Head of caudate nucleus (tissue), 42 donors: ENCODE results near the gene LIF.

Experiments used
- DNase-seq, 42 donors: peaks; one replicate each; pipeline versions ENCODE4 v3.0.0 to v3.0.0-alpha.2; 2020 to 2021; ENCODE audit warnings: mixed read lengths in 7 of 42
- intact Hi-C: fragments of 100-400 bp; cut with DNase I; formaldehyde crosslinking; loops from one replicate; pipeline ENCODE4 v1.15.0; 2022

LIF gene

DNA sequence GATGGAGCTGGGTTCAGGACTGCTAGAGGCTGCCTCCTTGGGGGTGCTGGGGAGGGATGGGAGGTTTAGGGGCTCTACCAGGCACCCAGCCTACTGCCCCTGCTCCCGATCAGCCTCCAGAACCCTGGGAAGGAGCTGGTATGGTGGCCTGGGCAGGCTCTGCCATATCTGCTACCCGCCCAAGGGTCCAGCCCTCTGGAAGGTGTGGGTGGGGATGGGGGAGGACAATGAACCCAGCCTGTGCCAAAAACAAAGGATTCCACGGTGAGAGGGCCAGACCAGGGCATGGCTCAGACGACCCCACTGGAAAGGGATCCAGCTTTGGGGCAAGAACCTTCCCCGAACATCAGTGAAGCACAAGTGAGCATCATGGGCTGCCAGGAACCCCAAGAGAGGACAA is 39.8 kb upstream of the LIF start:
- DNase-seq = no peak
- intact Hi-C loops = loop anchor here (2.0 kb wide), 1 partner anchor 104 kb away; no protein-coding TSS in a partner anchor

DNA sequence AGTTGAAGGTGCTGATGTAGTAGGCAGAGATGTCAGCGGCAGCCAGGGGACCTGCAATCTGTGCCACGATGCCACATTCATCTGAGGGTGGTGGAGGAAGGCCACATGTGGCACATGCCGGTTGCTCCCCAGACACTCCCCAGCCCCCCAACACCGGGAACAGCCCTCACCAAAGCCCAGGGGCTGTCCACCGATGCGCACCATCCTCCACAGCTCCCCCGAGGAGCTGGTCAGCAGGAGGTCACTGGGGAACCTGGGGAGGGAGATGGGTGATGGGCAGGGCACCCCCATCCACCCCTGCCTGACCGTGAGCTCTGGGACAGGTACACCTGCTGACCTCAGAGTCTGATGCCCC is 39.3 kb upstream of the LIF start:
- intact Hi-C loops = loop anchor here (2.0 kb wide), 1 partner anchor 105 kb away; no protein-coding TSS in a partner anchor

DNA sequence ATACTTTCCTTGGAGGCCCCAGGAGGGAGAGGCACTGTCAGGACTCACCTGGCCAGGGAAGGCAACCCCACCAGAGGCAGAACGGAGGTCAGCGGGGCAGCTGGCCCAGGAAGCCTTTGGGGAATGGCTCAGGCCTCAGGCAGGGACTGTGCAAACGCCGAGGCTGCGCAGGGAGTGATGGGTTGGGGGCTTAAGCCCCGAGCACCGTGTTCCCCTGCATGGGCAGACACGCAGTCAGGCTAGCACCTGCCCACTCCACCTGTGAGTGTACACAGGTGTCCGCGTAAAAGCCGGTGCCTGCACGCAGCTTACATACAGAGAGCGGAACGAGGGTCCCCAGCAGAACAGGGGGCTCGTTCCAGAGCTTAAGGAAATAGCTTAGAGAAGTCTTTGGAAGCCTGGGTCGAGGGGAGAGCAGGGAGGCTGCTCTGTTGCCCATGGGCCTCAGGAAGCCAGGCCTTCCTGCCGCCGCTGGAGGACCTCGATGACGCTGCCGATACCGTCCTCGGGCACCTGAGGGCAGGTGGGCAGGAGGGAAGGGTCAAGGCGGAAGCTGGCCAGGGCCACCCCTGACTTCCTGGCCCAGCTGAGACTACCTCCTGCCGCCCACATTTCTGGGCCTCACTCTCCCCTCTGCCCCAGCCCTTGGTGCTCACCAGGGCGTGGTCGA is 38.8 kb upstream of the LIF start:
- intact Hi-C loops = no loop called here
- no peak for DNase-seq

More for the DNA sequence above, 39.3 kb upstream of the LIF start:
- no peak for DNase-seq

DNA sequence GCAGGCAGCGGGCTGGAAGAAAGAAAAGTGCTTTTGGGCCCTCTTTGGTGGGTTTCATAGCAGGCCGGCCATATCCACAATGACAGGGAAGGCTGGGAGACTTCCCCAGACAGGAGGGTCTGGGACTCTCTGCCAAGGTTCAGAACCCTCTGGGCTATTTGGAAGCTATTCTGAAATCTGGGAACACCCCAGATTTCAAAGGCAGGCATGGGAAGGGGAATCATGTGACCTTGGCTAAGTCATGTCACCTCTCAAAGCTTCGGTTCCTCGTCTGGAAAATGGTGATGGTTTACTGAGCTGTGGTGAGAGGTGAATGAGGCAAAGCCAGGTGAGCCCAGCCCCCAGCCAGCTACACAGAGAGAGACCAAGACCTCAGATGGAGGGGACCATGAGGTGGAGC is 38.1 kb upstream of the LIF start:
- no peak for DNase-seq
- intact Hi-C loops = no loop called here

DNA sequence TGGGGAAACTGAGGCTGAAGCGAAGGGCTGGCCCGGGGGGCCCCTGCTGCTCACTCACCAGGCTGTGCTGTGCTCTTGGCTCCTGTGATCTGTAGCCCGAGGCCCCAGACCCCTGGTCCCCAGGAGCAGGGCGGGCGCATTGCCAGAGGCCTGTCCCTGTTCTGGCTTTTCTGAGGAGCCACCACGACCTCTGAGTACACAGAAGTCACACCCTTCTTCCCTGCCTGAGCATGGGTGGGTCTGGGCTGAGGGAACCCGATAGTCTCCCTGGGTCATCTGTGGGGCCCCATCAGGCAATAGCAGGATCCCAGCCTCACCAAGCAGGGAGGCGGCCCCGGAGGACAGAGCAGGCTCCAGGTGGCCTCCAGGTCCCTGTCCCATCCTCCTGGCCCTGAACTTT is 37.6 kb upstream of the LIF start:
- intact Hi-C loops = no loop called here
- DNase-seq = no peak

DNA sequence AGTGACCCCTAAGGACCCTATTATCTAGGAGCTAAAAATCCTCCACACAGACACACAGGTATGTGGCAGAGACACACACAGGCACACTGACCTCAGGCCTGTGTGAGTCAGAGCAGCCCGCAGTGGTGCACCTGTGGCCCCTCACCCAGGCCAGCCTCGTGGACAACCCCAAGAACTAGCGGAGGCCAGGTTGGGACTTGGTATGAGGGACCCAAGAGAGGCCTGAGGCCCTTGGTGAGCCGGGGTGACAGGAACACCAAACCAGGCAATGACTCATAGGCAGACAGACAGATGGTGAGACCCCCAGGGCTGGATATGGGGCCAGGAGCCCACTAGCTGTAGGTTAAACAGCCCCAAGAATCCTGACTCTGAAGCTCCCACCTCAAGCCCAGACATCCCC is 36.8 kb upstream of the LIF start:
- intact Hi-C loops = no loop called here

DNA sequence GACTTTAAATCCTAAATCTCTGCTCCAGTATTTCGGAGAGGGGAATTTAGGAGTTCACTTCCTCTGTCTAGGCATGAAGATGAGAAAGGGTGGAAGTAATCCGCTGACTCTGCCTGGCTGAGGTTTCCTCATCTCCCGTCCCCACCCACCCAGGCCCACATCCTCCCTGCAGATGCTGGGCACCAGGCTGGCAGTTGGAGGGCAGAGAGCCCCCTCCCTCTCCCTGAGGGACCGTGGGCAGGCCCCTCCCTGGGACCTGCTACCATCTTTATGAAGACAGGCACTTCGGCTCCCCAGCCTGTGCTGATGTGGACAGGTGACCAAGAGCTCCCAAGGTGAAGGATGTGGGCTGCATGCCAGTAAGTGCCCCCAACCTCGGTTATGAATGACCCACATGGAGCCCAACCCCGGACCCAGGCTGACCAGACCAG is 36.1 kb upstream of the LIF start:
- DNase-seq = no peak
- intact Hi-C loops = no loop called here

More for the DNA sequence above, 36.8 kb upstream of the LIF start:
- no peak for DNase-seq

DNA sequence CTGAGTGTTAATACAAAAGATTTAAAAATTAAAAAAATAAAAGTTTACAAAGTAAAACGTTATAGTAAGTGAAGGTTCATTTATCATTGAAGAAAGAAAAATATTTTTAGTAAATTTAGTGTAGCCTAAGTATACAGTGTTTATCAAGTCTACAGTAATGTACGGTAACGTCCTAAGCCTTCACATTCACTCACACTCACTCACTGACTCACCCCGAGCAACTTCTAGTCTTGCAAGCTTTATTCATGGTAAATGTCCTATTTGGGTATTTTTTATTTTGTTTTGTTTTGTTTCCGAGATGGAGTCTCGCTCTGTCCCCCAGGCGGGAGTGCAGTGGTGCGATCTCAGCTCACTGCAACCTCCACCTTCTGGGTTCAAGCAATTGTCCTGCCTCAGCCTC is 33.9 kb upstream of the LIF start:
- intact Hi-C loops = no loop called here
- DNase-seq = no peak

DNA sequence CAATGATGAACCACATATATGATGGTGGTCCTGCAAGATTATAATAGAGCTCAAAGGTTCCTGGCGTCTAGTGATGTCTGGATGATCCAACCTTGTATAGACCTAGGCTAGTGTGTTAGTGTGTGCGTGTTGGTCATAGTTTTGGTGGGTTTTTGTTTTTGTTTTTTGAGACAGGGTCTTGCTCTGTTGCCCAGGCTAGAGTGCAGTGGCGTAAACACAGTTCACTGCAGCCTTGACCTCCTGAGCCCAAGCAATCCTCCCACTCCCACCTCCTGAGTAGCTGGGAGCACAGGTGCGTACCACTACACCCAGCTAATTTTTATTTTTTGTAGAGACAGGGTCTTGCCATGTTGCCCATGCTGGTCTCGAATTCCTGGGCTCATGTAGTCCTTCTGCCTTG is 33.4 kb upstream of the LIF start:
- DNase-seq = no peak
- intact Hi-C loops = no loop called here

DNA sequence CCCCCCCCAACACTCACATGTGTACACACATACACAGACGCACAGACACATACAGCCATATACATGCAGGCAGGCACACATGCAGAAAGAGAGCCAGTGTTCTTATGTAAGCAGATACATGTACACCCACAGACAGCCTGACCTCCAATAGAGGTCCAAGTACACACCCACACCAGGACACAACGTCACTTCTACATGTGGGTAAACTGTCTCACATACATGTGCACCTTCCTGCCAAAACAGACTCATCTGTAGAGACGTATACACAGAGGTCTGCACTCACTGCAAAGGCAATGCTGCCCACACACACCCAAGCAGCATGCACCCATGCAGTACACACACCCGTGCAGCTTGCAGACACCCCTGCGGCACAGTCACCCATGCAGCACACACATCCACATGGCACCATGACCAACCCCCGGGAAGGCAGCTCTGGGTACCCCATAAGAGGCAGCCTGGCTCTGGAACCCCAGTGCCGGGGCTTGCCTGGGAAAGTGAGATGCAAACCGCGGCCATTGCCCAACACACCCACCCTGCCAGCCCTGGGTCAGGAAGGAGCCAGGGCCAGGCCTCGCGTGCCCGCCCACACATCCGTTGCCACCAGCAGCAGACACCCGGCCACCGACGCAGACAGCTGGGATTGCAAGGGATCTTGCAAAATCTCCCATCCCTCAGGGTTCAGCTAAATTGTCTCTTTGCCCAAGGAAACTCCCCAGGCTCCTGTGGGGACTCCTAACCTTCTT is 32.7 kb upstream of the LIF start:
- peak in 20 of 42 donors; percentile 27 to 74 (median 48) for DNase-seq
- intact Hi-C loops = no loop called here

DNA sequence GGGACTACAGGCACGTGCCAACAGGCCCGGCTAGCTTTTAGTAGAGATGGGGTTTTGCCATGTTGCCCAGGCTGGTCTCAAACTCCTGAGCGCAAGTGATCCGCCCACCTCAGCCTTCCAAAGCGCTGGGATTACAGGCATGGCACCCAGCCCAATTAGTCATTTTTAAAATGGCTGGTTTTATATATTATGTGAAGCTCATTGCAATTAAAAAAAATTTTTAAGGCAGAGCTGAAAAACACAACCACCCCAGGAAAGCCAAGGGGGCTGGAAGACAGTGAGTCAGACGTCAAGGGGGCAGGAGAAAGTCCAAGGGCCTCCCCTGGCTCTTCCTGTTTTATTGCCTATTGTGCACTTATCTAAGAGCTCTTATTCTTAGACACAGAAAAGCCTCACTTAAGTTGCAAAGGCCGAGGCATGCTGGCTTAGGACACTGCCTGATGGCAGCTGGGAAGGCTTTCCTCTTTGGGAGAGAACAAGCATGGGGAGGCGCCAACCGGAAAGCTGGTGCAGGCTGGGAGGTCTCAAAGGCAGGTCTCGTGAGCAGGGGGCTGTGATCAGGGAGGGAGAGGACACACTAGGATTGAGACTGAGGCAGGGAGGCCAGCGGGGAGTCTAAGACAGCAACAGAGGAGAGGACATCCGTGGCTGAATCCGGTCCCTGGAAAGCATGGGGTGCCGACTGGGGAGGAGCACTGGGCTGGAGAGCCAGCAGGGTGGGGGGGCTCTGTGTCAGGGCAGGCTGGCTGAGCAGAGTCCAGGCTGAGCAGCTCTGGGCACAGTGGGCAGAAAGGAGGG is 31.2 kb upstream of the LIF start:
- intact Hi-C loops = no loop called here
- peak in 10 of 42 donors; percentile 9 to 64 (median 34) for DNase-seq

DNA sequence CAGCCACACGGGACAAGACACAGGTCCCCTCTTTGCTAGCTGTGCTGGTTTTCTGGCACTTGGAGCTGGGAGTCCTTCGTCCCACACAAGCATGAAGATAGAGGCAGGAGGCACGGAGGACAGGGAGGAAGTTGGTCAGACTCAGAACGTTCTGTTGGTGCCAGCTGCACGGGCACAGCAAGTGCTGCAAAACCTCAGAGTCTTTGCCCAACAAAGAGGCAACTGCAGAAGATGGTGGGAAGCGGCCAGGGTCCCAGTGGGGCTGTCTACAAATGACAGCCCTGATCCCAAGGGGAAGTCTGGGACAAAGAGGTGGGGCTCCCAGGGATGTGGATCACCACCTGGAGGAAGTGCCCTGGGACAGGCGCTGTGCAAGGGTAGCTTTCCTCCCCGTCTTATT is 29.5 kb upstream of the LIF start:
- intact Hi-C loops = no loop called here

DNA sequence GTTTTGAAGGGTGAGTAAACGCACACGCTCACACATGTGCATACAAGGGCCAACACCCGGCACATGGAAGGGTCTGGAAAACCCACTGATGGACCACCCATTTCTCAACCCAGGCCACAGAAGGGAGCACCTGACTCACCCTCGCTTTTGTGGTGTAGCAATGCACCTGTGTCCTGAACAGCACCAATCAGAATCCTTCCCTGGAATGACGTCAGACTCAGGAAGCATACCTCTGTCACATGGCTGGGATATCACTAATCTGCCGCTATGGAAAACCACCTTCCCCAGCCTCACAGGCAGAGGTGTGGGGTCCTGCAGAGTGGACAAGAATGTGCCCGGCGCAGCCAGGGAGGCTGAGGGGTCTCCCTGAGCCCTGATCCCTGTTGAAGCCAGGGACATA is 29.1 kb upstream of the LIF start:
- intact Hi-C loops = no loop called here
- DNase-seq = no peak

More for the DNA sequence above, 29.5 kb upstream of the LIF start:
- DNase-seq = no peak

DNA sequence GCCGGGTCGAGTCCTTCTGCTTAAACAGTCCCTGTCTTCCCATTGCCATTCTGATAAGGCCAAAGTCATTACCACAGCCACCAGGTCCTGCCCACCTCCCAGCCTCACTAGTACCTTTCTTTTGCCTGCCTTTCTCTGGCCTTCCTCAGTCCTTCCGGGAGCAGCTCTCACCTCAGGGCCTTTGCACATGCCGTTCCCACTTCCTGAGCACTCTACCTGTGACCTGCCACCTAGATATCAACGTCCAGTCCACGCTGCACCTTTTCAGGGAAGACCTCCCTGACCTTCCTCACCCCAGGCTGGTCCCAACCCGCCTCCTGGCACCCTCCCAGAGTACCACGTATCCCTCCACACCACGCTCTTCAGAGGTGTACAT is 27.9 kb upstream of the LIF start:
- intact Hi-C loops = no loop called here
- no peak for DNase-seq

DNA sequence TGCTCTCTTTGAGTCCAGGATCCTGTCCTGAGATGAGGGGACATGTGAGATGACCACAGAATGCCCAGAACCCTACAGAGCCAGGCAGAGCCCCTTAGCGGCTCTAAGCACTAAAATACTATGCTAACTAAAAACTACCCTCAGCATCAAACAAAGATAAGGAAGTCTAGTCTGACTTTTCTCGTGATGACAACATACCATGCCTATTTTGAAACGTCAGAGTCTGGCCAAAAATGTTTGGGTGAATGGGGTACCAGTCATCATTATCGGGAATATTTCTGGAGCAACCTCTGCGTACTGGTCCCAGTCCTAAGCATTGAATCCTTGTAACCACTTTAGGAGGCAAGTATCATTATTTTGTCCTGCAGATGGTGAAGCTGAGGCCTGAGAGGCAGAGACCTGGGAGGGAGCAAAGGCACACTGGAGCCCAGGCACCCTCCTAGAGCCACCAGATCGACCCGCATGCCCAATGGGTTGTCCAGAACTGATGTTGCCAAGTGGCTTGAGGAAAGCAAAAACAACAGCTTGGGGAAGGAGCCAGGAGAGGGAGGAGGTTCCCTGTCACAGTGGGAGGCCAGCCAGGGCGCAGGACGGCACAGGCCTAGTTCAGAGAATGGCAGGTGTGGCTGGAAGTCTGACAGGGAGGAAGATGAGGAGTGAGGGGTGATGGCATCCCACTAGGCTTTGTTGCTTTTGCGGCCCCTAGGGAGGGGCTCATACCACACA is 27.3 kb upstream of the LIF start:
- no peak for DNase-seq
- intact Hi-C loops = no loop called here

DNA sequence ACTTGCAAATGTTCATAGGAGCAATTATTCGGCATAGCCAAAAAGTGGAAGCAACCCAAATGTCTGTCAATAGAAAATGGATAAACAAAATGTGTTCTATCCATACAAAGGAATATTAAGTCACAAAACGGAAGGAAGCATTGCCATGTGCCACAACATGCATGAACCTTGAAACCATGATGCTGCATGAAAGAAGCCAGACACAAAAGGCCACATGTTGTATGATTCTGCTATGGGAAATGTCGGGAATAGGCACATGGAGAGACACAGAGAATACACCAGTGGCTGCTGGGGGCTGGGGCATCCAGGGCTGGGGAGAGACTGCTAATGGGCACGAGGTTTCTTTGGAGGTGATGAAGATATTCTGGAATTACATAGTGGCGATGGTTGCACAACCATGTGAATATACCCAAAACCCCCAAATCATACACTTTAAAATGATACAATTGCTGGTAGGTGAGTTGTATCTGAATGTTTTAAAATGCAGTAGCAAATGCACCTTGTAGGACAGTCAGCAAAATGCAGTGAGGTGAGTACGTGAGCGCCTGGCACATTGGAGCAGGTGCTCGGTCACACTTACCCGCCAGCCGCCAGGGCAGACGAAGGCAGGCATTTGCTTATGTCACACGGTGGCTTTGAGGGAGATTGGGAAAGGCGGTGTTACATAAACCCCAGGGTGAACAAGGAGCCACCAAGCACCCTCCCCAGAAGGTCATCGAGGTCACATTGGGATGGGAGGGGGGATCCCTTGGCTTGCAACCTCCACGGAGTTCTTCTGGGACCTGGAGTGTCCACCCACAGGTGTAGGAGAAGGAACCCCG is 26.4 kb upstream of the LIF start:
- intact Hi-C loops = no loop called here
- no peak for DNase-seq

DNA sequence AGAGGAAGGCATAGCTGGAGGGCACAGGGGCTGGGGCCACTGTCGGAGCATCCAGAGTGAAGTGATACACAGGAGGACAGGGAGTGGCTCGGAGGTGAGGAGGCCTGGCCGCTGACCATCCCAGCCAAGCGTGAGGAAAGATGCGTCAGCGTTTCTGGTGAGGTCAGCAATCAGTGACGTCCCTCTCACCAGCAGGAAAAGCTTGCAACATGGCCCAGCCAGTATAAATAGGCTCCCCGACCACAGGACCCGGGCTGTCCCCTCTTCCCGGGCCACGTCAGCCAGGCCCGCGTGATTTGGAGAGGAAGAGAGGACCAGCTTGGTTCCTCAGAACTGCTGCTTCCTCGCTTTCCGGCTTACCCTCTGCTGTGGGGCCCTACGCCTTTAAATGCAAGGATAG is 24.3 kb upstream of the LIF start:
- intact Hi-C loops = no loop called here
- DNase-seq = peak in 38 of 42 donors; percentile 31 to 86 (median 56)

DNA sequence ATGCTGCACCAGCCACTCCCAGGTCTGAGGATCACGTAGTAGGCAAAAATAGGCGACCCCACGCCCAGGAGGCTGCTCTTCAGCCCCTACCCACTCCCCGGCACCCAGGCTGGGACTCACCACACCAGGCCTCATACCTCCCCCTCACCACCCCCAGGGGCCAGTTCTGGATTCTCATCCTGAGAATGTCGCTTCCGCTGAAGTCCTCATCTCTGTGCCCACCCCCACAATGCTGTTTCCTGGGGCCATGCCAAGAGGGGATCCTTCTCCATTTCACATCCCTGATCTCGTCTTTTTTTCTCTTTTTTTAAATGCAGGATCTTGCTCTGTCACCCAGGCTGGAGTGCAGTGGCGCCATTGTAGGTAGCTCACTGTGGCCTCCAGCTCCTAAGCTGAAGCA is 21.8 kb upstream of the LIF start:
- no peak for DNase-seq
- intact Hi-C loops = no loop called here
